ENCODE measurements around the gene BAZ2B. TPM values are rescaled to one million over a fixed set of nuclear protein-coding genes. Genes with fewer than 3 reads are reported as not detected.

The BAZ2B gene
- polyA plus RNA-seq, 1 donor from 2014 or later, result 150 TPM

GRCh38 chr2:159471340-159471739 lies 145.0 kb downstream of the BAZ2B start:
- H3K4me3 ChIP-seq (ENCODE audit: low read length), result no peak overlapping the region
- H3K36me3 ChIP-seq (ENCODE audit: insufficient read depth, low read length), result peaks cover 6% of the 10 kb centered on the region
- H3K9ac ChIP-seq (ENCODE audit: low read length), result no peak overlapping the region
- H3K27ac ChIP-seq (ENCODE audit: low read length), result no peak overlapping the region
- H3K27me3 ChIP-seq (ENCODE audit: insufficient read depth, low read depth, low read length), result no peaks in the 10 kb centered on the region
- no peaks in the 10 kb centered on the region for H3F3A ChIP-seq (ENCODE audit: insufficient read depth, low read length, poor library complexity, severe bottlenecking)
- no peak for TF ChIP-seq POLR2AphosphoS5 (IDR thresholded peaks at IDR 0.05)
- TF ChIP-seq EP300 (conservative IDR thresholded peaks at IDR 0.05; ENCODE audit: poor library complexity, severe bottlenecking), result no peak
- TF ChIP-seq MXI1 (conservative IDR thresholded peaks at IDR 0.05; ENCODE audit: poor library complexity, severe bottlenecking), result no peak
- no peak for TF ChIP-seq RAD21 (conservative IDR thresholded peaks at IDR 0.05)
- TF ChIP-seq SMC3 (conservative IDR thresholded peaks at IDR 0.05; ENCODE audit: poor library complexity), result no peak
- TF ChIP-seq TAF1 (IDR thresholded peaks at IDR 0.05; ENCODE audit: low read depth), result no peak
- no peak for TF ChIP-seq REST (IDR thresholded peaks at IDR 0.05; ENCODE audit: borderline replicate concordance)
- TF ChIP-seq CTCF (IDR thresholded peaks at IDR 0.05; ENCODE audit: poor library complexity, severe bottlenecking), result no peak
- TF ChIP-seq EZH2 (IDR thresholded peaks at IDR 0.05; ENCODE audit: borderline replicate concordance, insufficient read depth, low read length, poor library complexity, severe bottlenecking), result no peak
- H3K4me2 ChIP-seq (ENCODE audit: low read length), result no peak overlapping the region
- no peak overlapping the region for H2AFZ ChIP-seq (ENCODE audit: low read depth, low read length)
- no peaks in the 10 kb centered on the region for H3K9me3 ChIP-seq (ENCODE audit: low read length)
- no peaks in the 10 kb centered on the region for H3K9me2 ChIP-seq (ENCODE audit: insufficient read depth, low read length)
- H4K20me1 ChIP-seq (ENCODE audit: insufficient read depth), result no peaks in the 10 kb centered on the region
- peaks cover 16% of the 10 kb centered on the region for H3K79me2 ChIP-seq (replicated peaks; ENCODE audit: insufficient read depth, low read length)

GRCh38 chr2:159468257-159468656 lies 148.1 kb downstream of the BAZ2B start:
- no peak for TF ChIP-seq MXI1 (conservative IDR thresholded peaks at IDR 0.05; ENCODE audit: poor library complexity, severe bottlenecking)
- TF ChIP-seq SMC3 (conservative IDR thresholded peaks at IDR 0.05; ENCODE audit: poor library complexity), result no peak
- no peak for TF ChIP-seq RAD21 (conservative IDR thresholded peaks at IDR 0.05)
- no peak for TF ChIP-seq CTCF (IDR thresholded peaks at IDR 0.05; ENCODE audit: poor library complexity, severe bottlenecking)
- no peak for TF ChIP-seq REST (IDR thresholded peaks at IDR 0.05; ENCODE audit: borderline replicate concordance)
- TF ChIP-seq EZH2 (IDR thresholded peaks at IDR 0.05; ENCODE audit: borderline replicate concordance, insufficient read depth, low read length, poor library complexity, severe bottlenecking), result no peak
- TF ChIP-seq TAF1 (IDR thresholded peaks at IDR 0.05; ENCODE audit: low read depth), result no peak
- TF ChIP-seq POLR2AphosphoS5 (IDR thresholded peaks at IDR 0.05), result no peak
- TF ChIP-seq EP300 (conservative IDR thresholded peaks at IDR 0.05; ENCODE audit: poor library complexity, severe bottlenecking), result no peak

More at GRCh38 chr2:159468257-159468656, 148.1 kb downstream of the BAZ2B start:
- no peak overlapping the region for H2AFZ ChIP-seq (ENCODE audit: low read depth, low read length)
- no peaks in the 10 kb centered on the region for H3K36me3 ChIP-seq (ENCODE audit: insufficient read depth, low read length)
- no peak overlapping the region for H3K9ac ChIP-seq (ENCODE audit: low read length)
- H3K4me3 ChIP-seq (ENCODE audit: low read length), result no peak overlapping the region
- no peaks in the 10 kb centered on the region for H3K9me2 ChIP-seq (ENCODE audit: insufficient read depth, low read length)
- no peak overlapping the region for H3K4me2 ChIP-seq (ENCODE audit: low read length)
- no peaks in the 10 kb centered on the region for H3K9me3 ChIP-seq (ENCODE audit: low read length)
- peaks cover 20% of the 10 kb centered on the region for H3K79me2 ChIP-seq (replicated peaks; ENCODE audit: insufficient read depth, low read length)
- H3K27me3 ChIP-seq (ENCODE audit: insufficient read depth, low read depth, low read length), result no peaks in the 10 kb centered on the region
- H3F3A ChIP-seq (ENCODE audit: insufficient read depth, low read length, poor library complexity, severe bottlenecking), result no peaks in the 10 kb centered on the region
- H4K20me1 ChIP-seq (ENCODE audit: insufficient read depth), result no peaks in the 10 kb centered on the region
- no peak overlapping the region for H3K27ac ChIP-seq (ENCODE audit: low read length)
